HCT116 (cell line): ENCODE data around the gene RSPO1. TPM values are rescaled to one million over a fixed set of nuclear protein-coding genes. Genes with fewer than 3 reads are reported as not detected.

Source experiments
- ATAC-seq: fragments of 200-7000 bp; cut with Tn5 transposase; 2 replicates; pipeline ENCODE4 v1.9.1; 2020; ENCODE audit warnings: mild to moderate bottlenecking, moderate library complexity
- BruUV-seq: library from RNA; stranded (reverse); fragments of 400-500 nt; replicated peaks from 2 replicates; lab custom pipeline; 2021; lab: Mats Ljungman, UMichigan
- CTCF ChIA-PET: fragments of 300-600 bp; sonication (Branson Sonifier 250); formaldehyde crosslinking; loops from one replicate; lab custom pipeline; 2021; ENCODE audit warnings: antibody characterized with exemption; lab: Charles Lee
- POLR2A ChIA-PET: fragments of 300-600, 350-600 bp; sonication (Branson Sonifier 250); formaldehyde crosslinking; loops from one replicate; lab custom pipeline; 2021; ENCODE audit warnings: antibody characterized with exemption; lab: Charles Lee
- RAD21 ChIA-PET, 2 experiments: fragments of 300-600 bp; sonication (Branson Sonifier 250); formaldehyde crosslinking; loops; one replicate each; lab custom pipeline; 2023; ENCODE audit warnings: low total read pairs in 2 of 2; ENCODE audit not compliant: uncharacterized antibody in 2 of 2, unreplicated experiment in 2 of 2, low non-redundant PET in 1 of 2; lab: Charles Lee
- DNase-seq: peaks from one replicate; pipeline ENCODE4 v3.0.0-alpha.2; 2010; ENCODE audit warnings: low read depth, low spot score
- H2AFZ ChIP-seq: fragments of 200-600 bp; shearing (Covaris generic), sonication (generic); 2 replicates; pipeline ENCODE4 v1.6.1; 2017; ENCODE audit warnings: low read depth, mixed run types, mixed read lengths, antibody characterized with exemption, low read length; ENCODE audit not compliant: poor library complexity, severe bottlenecking
- H3K27ac ChIP-seq: 2 replicates; pipeline ENCODE4 v1.5.1; 2012; ENCODE audit warnings: low read depth, low read length
- H3K27me3 ChIP-seq: fragments of 200-600 bp; sonication (generic); 2 replicates; pipeline ENCODE4 v1.6.1; 2016; ENCODE audit warnings: mixed run types, low read length, mixed read lengths; ENCODE audit not compliant: insufficient read depth
- H3K36me3 ChIP-seq, 2 experiments: fragments of 200-500 bp in 1 of 2; fragments of 200-600 bp in 1 of 2; sonication (Bioruptor generic) in 1 of 2; sonication (generic) in 1 of 2; 2 replicates each; pipeline versions ENCODE4 v1.5.1 to v1.6.1; 2014 to 2016; ENCODE audit warnings: low read length in 2 of 2, inconsistent platforms in 1 of 2, mixed read lengths in 1 of 2, mixed run types in 1 of 2; ENCODE audit not compliant: insufficient read depth in 2 of 2, control insufficient read depth in 1 of 2
- H3K4me1 ChIP-seq, 2 experiments: fragments of 200-600 bp in 1 of 2; sonication (generic) in 1 of 2; 2 replicates each; pipeline versions ENCODE4 v1.5.1 to v1.6.1; 2012 to 2017; ENCODE audit warnings: low read length in 2 of 2, inconsistent platforms in 1 of 2, mild to moderate bottlenecking in 1 of 2, mixed read lengths in 1 of 2, mixed run types in 1 of 2, moderate library complexity in 1 of 2; ENCODE audit not compliant: insufficient read depth in 2 of 2, control insufficient read depth in 1 of 2
- H3K4me2 ChIP-seq: fragments of 200-600 bp; sonication (generic); 2 replicates; pipeline ENCODE4 v1.6.1; 2017; ENCODE audit warnings: mixed run types, low read length, mixed read lengths
- H3K4me3 ChIP-seq, 2 experiments: fragments of 200-600 bp in 1 of 2; sonication (generic) in 1 of 2; replicated peaks in 1 of 2; 2 replicates each; pipeline ENCODE4 v1.5.1; 2011 to 2016; ENCODE audit warnings: low read length in 2 of 2, control low read depth in 1 of 2, low read depth in 1 of 2, mild to moderate bottlenecking in 1 of 2, mixed read lengths in 1 of 2, mixed run types in 1 of 2
- H3K79me2 ChIP-seq: fragments of 200-600 bp; sonication (generic); 2 replicates; pipeline ENCODE4 v1.6.1; 2017; ENCODE audit warnings: mild to moderate bottlenecking, mixed run types, low read length, moderate library complexity, mixed read lengths; ENCODE audit not compliant: insufficient read depth
- H3K9ac ChIP-seq: fragments of 200-600 bp; sonication (generic); 2 replicates; pipeline ENCODE4 v1.6.1; 2016; ENCODE audit warnings: low read length, mixed read lengths
- H3K9me2 ChIP-seq: fragments of 200-600 bp; sonication (generic), shearing (Covaris generic); 2 replicates; pipeline ENCODE4 v1.6.1; 2017; ENCODE audit warnings: mixed run types, mild to moderate bottlenecking, moderate library complexity; ENCODE audit not compliant: insufficient read depth
- H3K9me3 ChIP-seq, 2 experiments: fragments of 200-500 bp in 1 of 2; fragments of 200-600 bp in 1 of 2; sonication (Bioruptor generic) in 1 of 2; sonication (generic) in 1 of 2; 2 replicates each; pipeline ENCODE4 v1.6.1; 2014 to 2017; ENCODE audit warnings: low read length in 2 of 2, mixed read lengths in 2 of 2, inconsistent platforms in 1 of 2, low read depth in 1 of 2, mild to moderate bottlenecking in 1 of 2, mixed run types in 1 of 2, moderate library complexity in 1 of 2; ENCODE audit not compliant: control insufficient read depth in 1 of 2, insufficient read depth in 1 of 2
- H4K20me1 ChIP-seq: fragments of 200-600 bp; sonication (generic), shearing (Covaris generic); 2 replicates; pipeline ENCODE4 v1.6.1; 2017; ENCODE audit warnings: mixed run types, mild to moderate bottlenecking, moderate library complexity; ENCODE audit not compliant: insufficient read depth
- CBX3 ChIP-seq: IDR thresholded peaks from 2 replicates; pipeline ENCODE4 v1.6.1; 2012; ENCODE audit warnings: low read depth
- CEBPB ChIP-seq: IDR thresholded peaks from 2 replicates; pipeline ENCODE4 v1.6.1; 2012; ENCODE audit warnings: low read depth
- EGR1 ChIP-seq: IDR thresholded peaks from 2 replicates; pipeline ENCODE4 v1.6.1; 2012; ENCODE audit warnings: low read depth
- ELF1 ChIP-seq: IDR thresholded peaks from 2 replicates; pipeline ENCODE4 v1.6.1; 2012; ENCODE audit warnings: low read depth, borderline replicate concordance
- EZH2 ChIP-seq: fragments of 200-600 bp; sonication (generic); IDR thresholded peaks from 2 replicates; pipeline ENCODE4 v1.6.1; 2017; ENCODE audit warnings: antibody characterized with exemption, mixed run types
- EZH2phosphoT487 ChIP-seq: fragments of 200-600 bp; IDR thresholded peaks from 2 replicates; pipeline ENCODE4 v1.6.1; 2018; ENCODE audit warnings: antibody characterized with exemption, borderline replicate concordance
- FOSL1 ChIP-seq: IDR thresholded peaks from 2 replicates; pipeline ENCODE4 v1.6.1; 2012; ENCODE audit warnings: low read depth
- MAX ChIP-seq: IDR thresholded peaks from 2 replicates; pipeline ENCODE4 v1.6.1; 2012
- POLR2A ChIP-seq: IDR thresholded peaks from 2 replicates; pipeline ENCODE4 v1.7.0; 2011; ENCODE audit warnings: borderline replicate concordance; ENCODE audit not compliant: insufficient read depth, insufficient read length; ENCODE audit errors: extremely low read depth
- REST ChIP-seq: IDR thresholded peaks from 2 replicates; pipeline ENCODE4 v1.6.1; 2012; ENCODE audit warnings: low read depth
- SIN3A ChIP-seq: IDR thresholded peaks from 2 replicates; pipeline ENCODE4 v1.6.1; 2012; ENCODE audit warnings: low read depth
- SP1 ChIP-seq: IDR thresholded peaks from 2 replicates; pipeline ENCODE4 v1.6.1; 2012; ENCODE audit warnings: low read depth
- TCF7L2 ChIP-seq: IDR thresholded peaks from 2 replicates; pipeline ENCODE4 v1.7.0; 2011; ENCODE audit warnings: borderline replicate concordance, inconsistent platforms; ENCODE audit not compliant: insufficient read depth, insufficient read length; ENCODE audit errors: extremely low read depth
- ZBTB33 ChIP-seq: IDR thresholded peaks from 2 replicates; pipeline ENCODE4 v1.6.1; 2011; ENCODE audit warnings: mild to moderate bottlenecking, low read length, moderate library complexity; ENCODE audit not compliant: insufficient replicate concordance; ENCODE audit errors: extremely low read depth
- ZFX ChIP-seq: fragments of 450-650 bp; IDR thresholded peaks from 2 replicates; pipeline ENCODE4 v1.6.1; 2017
- ZNF274 ChIP-seq: fragments of 200-500 bp; sonication (Bioruptor generic); IDR thresholded peaks from 2 replicates; pipeline ENCODE4 v1.6.1; 2014; ENCODE audit warnings: mild to moderate bottlenecking, low read depth, low read length, inconsistent platforms
- intact Hi-C: fragments of 100-400 bp; cut with micrococcal nuclease; formaldehyde crosslinking; loops from 2 replicates; pipeline ENCODE4 v1.10.0; 2022
- total RNA-seq: library from RNA; stranded (reverse); gene quantifications from one replicate; pipeline ENCODE4 v1.2.1, GENCODE V29; 2021; ENCODE audit not compliant: unreplicated experiment

The RSPO1 gene
- total RNA-seq, 1 experiment from 2014 or later = 0.15 TPM

- ChIA-PET POLR2A (no interaction called here), CTCF (no interaction called here), RAD21 (no interaction called here)
- Histone ChIP-seq H3K9ac (no peak overlapping the region), H3K27ac (no peak overlapping the region), H4K20me1 (no peaks in the 10 kb centered on the region), H3K36me3 (no peaks in the 10 kb centered on the region), H3K27me3 (peaks cover 8% of the 10 kb centered on the region), H3K4me2 (no peak overlapping the region), H3K9me3 (no peaks in the 10 kb centered on the region), H3K79me2 (no peaks in the 10 kb centered on the region), H3K4me3 (no peak overlapping the region), H2AFZ (no peak overlapping the region), H3K9me2 (no peaks in the 10 kb centered on the region), H3K4me1 (no peaks in the 10 kb centered on the region)
- ATAC-seq (no peak), DNase-seq (no peak)
- TF ChIP-seq EGR1 (no peak), CEBPB (no peak), ZFX (no peak), SP1 (no peak), FOSL1 (no peak), ZNF274 (no peak), ZBTB33 (no peak), POLR2A (no peak), MAX (no peak), ELF1 (no peak), SIN3A (no peak), CBX3 (no peak), EZH2phosphoT487 (no peak), TCF7L2 (no peak), EZH2 (no peak), REST (no peak)
- intact Hi-C loops = no loop called here
- BruUV-seq = no TSS peak
Observed at GRCh38 chr1:37663426-37664000, 28.8 kb upstream of the RSPO1 start.
